Measurements from ENCODE around the gene GPR150.

GPR150 gene

GRCh38 chr5:95655575-95655974 lies 35.7 kb downstream of the GPR150 start:
- DNase-seq: no peak

GRCh38 chr5:95660060-95660459 lies 40.2 kb downstream of the GPR150 start:
- no peak for DNase-seq

- no peak for DNase-seq
These were observed 43.1 kb downstream of the GPR150 start for GRCh38 chr5:95662946-95663345.

GRCh38 chr5:95664204-95664786 lies 44.4 kb downstream of the GPR150 start:
- peak; percentile 4 for DNase-seq

- no peak for DNase-seq
These were observed 47.3 kb downstream of the GPR150 start for GRCh38 chr5:95667061-95667618.

- DNase-seq: no peak
These were observed 47.8 kb downstream of the GPR150 start for GRCh38 chr5:95667678-95668077.

GRCh38 chr5:95668216-95668615 lies 48.3 kb downstream of the GPR150 start:
- DNase-seq: no peak

GRCh38 chr5:95668728-95669127 lies 48.8 kb downstream of the GPR150 start:
- DNase-seq: no peak

- DNase-seq: no peak
These were observed 49.7 kb downstream of the GPR150 start for GRCh38 chr5:95669540-95669939.

GRCh38 chr5:95669985-95670384 lies 50.1 kb downstream of the GPR150 start:
- DNase-seq: no peak

- DNase-seq: no peak
These were observed 50.7 kb downstream of the GPR150 start for GRCh38 chr5:95670568-95670967.

Data from NCI-H345 (cell line).